OCI-LY7 (cell line): ENCODE measurements around the gene MVD.

Experiments
- EZH2phosphoT487 ChIP-seq: fragments of 200-600 bp; sonication (generic); IDR thresholded peaks from 2 replicates; pipeline ENCODE4 v1.6.1; 2018; ENCODE audit warnings: low read depth, borderline replicate concordance, mild to moderate bottlenecking, mixed run types, antibody characterized with exemption, low read length, moderate library complexity, mixed read lengths
- TF ChIP-seq, protein P1 (sequence below): fragments of 200-600 bp; sonication (generic); conservative IDR thresholded peaks from 2 replicates; pipeline ENCODE4 v1.5.1; 2014; ENCODE audit warnings: mild to moderate bottlenecking, antibody characterized with exemption, low read length, moderate library complexity, mixed read lengths

DNA sequence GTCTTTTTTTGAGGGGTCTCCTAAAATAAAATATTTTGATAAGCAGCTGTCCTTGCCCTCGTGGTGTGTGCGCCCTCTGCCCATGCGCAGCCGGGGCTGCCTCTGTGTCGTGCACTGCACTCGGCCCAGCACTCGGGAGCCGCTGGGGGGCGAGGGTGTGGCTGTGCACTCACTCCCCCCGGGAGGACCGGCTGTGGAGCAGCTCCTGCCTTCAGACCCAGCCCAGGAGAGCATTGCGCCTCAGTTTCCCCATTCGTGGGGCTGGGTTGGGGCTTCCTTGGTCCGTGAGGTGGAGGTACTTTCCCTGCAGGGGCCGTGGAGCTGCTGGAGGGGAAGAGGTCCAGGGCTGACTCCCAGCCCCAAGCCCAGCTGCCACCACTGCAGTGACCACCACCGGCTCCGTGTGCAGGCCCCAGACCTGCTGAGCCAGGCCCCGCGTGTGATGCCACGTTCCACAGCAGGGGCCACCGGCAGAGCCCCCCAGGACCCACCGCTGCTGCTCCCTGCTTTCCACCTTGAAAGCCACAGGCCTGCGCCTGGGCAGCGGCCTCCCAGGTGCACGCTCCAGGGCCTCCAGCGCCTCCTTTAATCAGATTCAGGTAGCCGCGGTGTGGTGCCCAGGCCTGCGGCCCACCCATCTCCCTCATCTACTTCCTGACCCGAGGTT, 30.8 kb downstream of the MVD start:
- TF ChIP-seq, protein P1, sequence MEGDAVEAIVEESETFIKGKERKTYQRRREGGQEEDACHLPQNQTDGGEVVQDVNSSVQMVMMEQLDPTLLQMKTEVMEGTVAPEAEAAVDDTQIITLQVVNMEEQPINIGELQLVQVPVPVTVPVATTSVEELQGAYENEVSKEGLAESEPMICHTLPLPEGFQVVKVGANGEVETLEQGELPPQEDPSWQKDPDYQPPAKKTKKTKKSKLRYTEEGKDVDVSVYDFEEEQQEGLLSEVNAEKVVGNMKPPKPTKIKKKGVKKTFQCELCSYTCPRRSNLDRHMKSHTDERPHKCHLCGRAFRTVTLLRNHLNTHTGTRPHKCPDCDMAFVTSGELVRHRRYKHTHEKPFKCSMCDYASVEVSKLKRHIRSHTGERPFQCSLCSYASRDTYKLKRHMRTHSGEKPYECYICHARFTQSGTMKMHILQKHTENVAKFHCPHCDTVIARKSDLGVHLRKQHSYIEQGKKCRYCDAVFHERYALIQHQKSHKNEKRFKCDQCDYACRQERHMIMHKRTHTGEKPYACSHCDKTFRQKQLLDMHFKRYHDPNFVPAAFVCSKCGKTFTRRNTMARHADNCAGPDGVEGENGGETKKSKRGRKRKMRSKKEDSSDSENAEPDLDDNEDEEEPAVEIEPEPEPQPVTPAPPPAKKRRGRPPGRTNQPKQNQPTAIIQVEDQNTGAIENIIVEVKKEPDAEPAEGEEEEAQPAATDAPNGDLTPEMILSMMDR, result no peak
- TF ChIP-seq EZH2phosphoT487, result no peak
